ENCODE results near the gene CASP7. TPM values are rescaled to one million over a fixed set of nuclear protein-coding genes. Genes with fewer than 3 reads are reported as not detected.

CASP7 gene
- total and polyA plus RNA-seq, 2 of the 8 experiments (the other 6 are each of a cell fraction or from before 2014, with no cell fraction given) = 2.3 to 4.1 TPM

- no peak for TF ChIP-seq CHD7 (IDR thresholded peaks at IDR 0.05; ENCODE audit: insufficient replicate concordance, low read length)
- TF ChIP-seq PHF8 (conservative IDR thresholded peaks at IDR 0.05; ENCODE audit: low read depth, low read length) = no peak
- no peak for TF ChIP-seq MAFK (IDR thresholded peaks at IDR 0.05; ENCODE audit: low read depth, low read length)
- no peak for TF ChIP-seq FOSL1 (IDR thresholded peaks at IDR 0.05; ENCODE audit: insufficient read depth, low read depth, low read length)
- no peak for TF ChIP-seq POLR2AphosphoS5 (IDR thresholded peaks at IDR 0.05; ENCODE audit: low read depth, low read length)
- no peak for TF ChIP-seq RNF2 (IDR thresholded peaks at IDR 0.05; ENCODE audit: borderline replicate concordance, low read depth, low read length, missing control alignments, poor library complexity, severe bottlenecking)
- TF ChIP-seq TEAD4 (IDR thresholded peaks at IDR 0.05; ENCODE audit: low read depth, low read length) = no peak
- no peak for TF ChIP-seq SIN3A (conservative IDR thresholded peaks at IDR 0.05 in 1 of 2, IDR thresholded peaks at IDR 0.05 in 1 of 2; ENCODE audit: low read depth in 1 of 2, low read length in 2 of 2)
- TF ChIP-seq CREB1 (IDR thresholded peaks at IDR 0.05) = no peak
- TF ChIP-seq SIX5 (IDR thresholded peaks at IDR 0.05; ENCODE audit: low read depth, low read length) = no peak
These were observed 62.8 kb downstream of the CASP7 start (continued) for GRCh38 chr10:113742466-113742865.
